Neural cell (in vitro differentiated cells): ENCODE data around the gene DUSP2. TPM values are rescaled to one million over a fixed set of nuclear protein-coding genes. Genes with fewer than 3 reads are reported as not detected.

ENCODE experiments used
- H2AFZ ChIP-seq: fragments of 200-600, 300-800 bp; sonication (generic), shearing (Covaris generic); 2 replicates; pipeline ENCODE4 v1.6.0; 2014; ENCODE audit warnings: low read depth, mild to moderate bottlenecking, antibody characterized with exemption, low read length, moderate library complexity
- H3F3A ChIP-seq: fragments of 200-600 bp; shearing (Covaris generic); 2 replicates; pipeline ENCODE4 v1.6.1; 2016; ENCODE audit warnings: mild to moderate bottlenecking, moderate library complexity, mixed read lengths, antibody characterized with exemption, low read length; ENCODE audit not compliant: insufficient read depth, poor library complexity, severe bottlenecking
- H3K27ac ChIP-seq: fragments of 200-600, 300-800 bp; sonication (generic), shearing (Covaris generic); 2 replicates; pipeline ENCODE4 v1.5.1; 2014; ENCODE audit warnings: mild to moderate bottlenecking, low read length, moderate library complexity
- H3K27me3 ChIP-seq: fragments of 300-800, 200-600 bp; sonication (generic), shearing (Covaris generic); 2 replicates; pipeline ENCODE4 v1.6.0; 2014; ENCODE audit warnings: mild to moderate bottlenecking, low read depth, low read length, moderate library complexity; ENCODE audit not compliant: insufficient read depth
- H3K36me3 ChIP-seq: fragments of 300-800, 200-600 bp; sonication (generic), shearing (Covaris generic); 2 replicates; pipeline ENCODE4 v1.5.1; 2014; ENCODE audit warnings: mild to moderate bottlenecking, antibody characterized with exemption, low read length, moderate library complexity; ENCODE audit not compliant: insufficient read depth
- H3K4me2 ChIP-seq: fragments of 300-800, 200-600 bp; sonication (generic), shearing (Covaris generic); 2 replicates; pipeline ENCODE4 v1.6.0; 2014; ENCODE audit warnings: mild to moderate bottlenecking, low read length
- H3K4me3 ChIP-seq: fragments of 300-800, 200-600 bp; sonication (generic), shearing (Covaris generic); 2 replicates; pipeline ENCODE4 v1.5.1; 2014; ENCODE audit warnings: mild to moderate bottlenecking, low read length, moderate library complexity
- H3K79me2 ChIP-seq: fragments of 200-600 bp; shearing (Covaris generic); replicated peaks from 2 replicates; pipeline ENCODE4 v1.6.0; 2014; ENCODE audit warnings: mild to moderate bottlenecking, low read length, moderate library complexity; ENCODE audit not compliant: insufficient read depth
- H3K9ac ChIP-seq: fragments of 300-800, 200-600 bp; sonication (generic), shearing (Covaris generic); 2 replicates; pipeline ENCODE4 v1.6.1; 2016; ENCODE audit warnings: mild to moderate bottlenecking, low read length, mixed read lengths
- H3K9me2 ChIP-seq: fragments of 200-600 bp; shearing (Covaris generic); 2 replicates; pipeline ENCODE4 v1.6.1; 2016; ENCODE audit warnings: mild to moderate bottlenecking, low read length, mixed read lengths; ENCODE audit not compliant: insufficient read depth
- H3K9me3 ChIP-seq: fragments of 200-600, 300-800 bp; sonication (generic), shearing (Covaris generic); 2 replicates; pipeline ENCODE4 v1.6.1; 2016; ENCODE audit warnings: mild to moderate bottlenecking, mixed run types, low read length, moderate library complexity, mixed read lengths
- H4K20me1 ChIP-seq: fragments of 200-600 bp; shearing (Covaris generic); 2 replicates; pipeline ENCODE4 v1.6.1; 2016; ENCODE audit warnings: mild to moderate bottlenecking, mixed run types; ENCODE audit not compliant: insufficient read depth
- CTCF ChIP-seq: fragments of 450-650 bp; IDR thresholded peaks from 2 replicates; pipeline ENCODE4 v1.5.1; 2014; ENCODE audit warnings: antibody characterized with exemption, mild to moderate bottlenecking, moderate library complexity; ENCODE audit not compliant: poor library complexity, severe bottlenecking
- EP300 ChIP-seq: fragments of 450-650 bp; conservative IDR thresholded peaks from 2 replicates; pipeline ENCODE4 v1.6.1; 2014; ENCODE audit warnings: antibody characterized with exemption, mild to moderate bottlenecking, moderate library complexity; ENCODE audit not compliant: poor library complexity, severe bottlenecking
- EZH2 ChIP-seq: fragments of 200-600, 300-800 bp; shearing (Covaris generic), sonication (generic); IDR thresholded peaks from 2 replicates; pipeline ENCODE4 v1.6.1; 2014; ENCODE audit warnings: antibody characterized with exemption, low read length, borderline replicate concordance, mild to moderate bottlenecking; ENCODE audit not compliant: insufficient read depth, poor library complexity, severe bottlenecking
- MXI1 ChIP-seq: fragments of 450-650 bp; conservative IDR thresholded peaks from 2 replicates; pipeline ENCODE4 v1.6.1; 2014; ENCODE audit warnings: antibody characterized with exemption, mild to moderate bottlenecking; ENCODE audit not compliant: poor library complexity, severe bottlenecking
- POLR2AphosphoS5 ChIP-seq: IDR thresholded peaks from 2 replicates; pipeline ENCODE4 v1.6.1; 2012
- RAD21 ChIP-seq: fragments of 450-650 bp; conservative IDR thresholded peaks from 2 replicates; pipeline ENCODE4 v1.6.1; 2014; ENCODE audit warnings: antibody characterized with exemption, mild to moderate bottlenecking, moderate library complexity
- REST ChIP-seq: IDR thresholded peaks from 2 replicates; pipeline ENCODE4 v1.6.1; 2012; ENCODE audit warnings: borderline replicate concordance
- SMC3 ChIP-seq: fragments of 450-650 bp; conservative IDR thresholded peaks from 2 replicates; pipeline ENCODE4 v1.6.1; 2014; ENCODE audit warnings: antibody characterized with exemption, mild to moderate bottlenecking, moderate library complexity; ENCODE audit not compliant: poor library complexity
- TAF1 ChIP-seq: IDR thresholded peaks from 2 replicates; pipeline ENCODE4 v1.6.1; 2012; ENCODE audit warnings: low read depth
- polyA plus RNA-seq: library from polyadenylated mRNA; depleted of rRNA; stranded (reverse); fragments of >200 nt; gene quantifications from 2 replicates; pipeline ENCODE4 v1.2.3, GENCODE V29; 2014

Gene DUSP2
- polyA plus RNA-seq, 1 donor from 2014 or later, result 2.1 TPM

GRCh38 chr2:96159084-96159830 lies 14.0 kb upstream of the DUSP2 start:
- no peaks in the 10 kb centered on the region for H3F3A ChIP-seq
- no peaks in the 10 kb centered on the region for H4K20me1 ChIP-seq
- no peak overlapping the region for H3K4me3 ChIP-seq
- no peaks in the 10 kb centered on the region for H3K9me2 ChIP-seq
- no peak overlapping the region for H3K4me2 ChIP-seq
- no peak overlapping the region for H2AFZ ChIP-seq
- H3K79me2 ChIP-seq, result no peaks in the 10 kb centered on the region
- no peaks in the 10 kb centered on the region for H3K36me3 ChIP-seq
- no peak overlapping the region for H3K9ac ChIP-seq
- H3K27ac ChIP-seq, result no peak overlapping the region
- H3K27me3 ChIP-seq, result no peaks in the 10 kb centered on the region
- no peaks in the 10 kb centered on the region for H3K9me3 ChIP-seq
- TF ChIP-seq REST (no peak), RAD21 (no peak), POLR2AphosphoS5 (no peak), EZH2 (no peak), EP300 (no peak), CTCF (no peak), MXI1 (no peak), SMC3 (no peak), TAF1 (no peak)

- Histone ChIP-seq H3K9me2 (no peaks in the 10 kb centered on the region), H4K20me1 (no peaks in the 10 kb centered on the region), H3K9ac (no peak overlapping the region), H3K9me3 (no peaks in the 10 kb centered on the region), H3K36me3 (no peaks in the 10 kb centered on the region), H3K79me2 (no peaks in the 10 kb centered on the region), H3K4me3 (no peak overlapping the region), H3K4me2 (no peak overlapping the region), H3K27ac (no peak overlapping the region), H2AFZ (no peak overlapping the region), H3F3A (no peaks in the 10 kb centered on the region), H3K27me3 (no peaks in the 10 kb centered on the region)
- TF ChIP-seq RAD21, result no peak
- TF ChIP-seq EZH2, result no peak
- no peak for TF ChIP-seq SMC3
- no peak for TF ChIP-seq EP300
- TF ChIP-seq REST, result no peak
- no peak for TF ChIP-seq POLR2AphosphoS5
- no peak for TF ChIP-seq CTCF
- TF ChIP-seq TAF1, result no peak
- no peak for TF ChIP-seq MXI1
Observed at GRCh38 chr2:96158554-96158940, 13.3 kb upstream of the DUSP2 start.
